Measurements from ENCODE around the gene RHOT2. TPM values are rescaled to one million over a fixed set of nuclear protein-coding genes. Genes with fewer than 3 reads are reported as not detected.

RHOT2 gene
- total and polyA plus RNA-seq, 3 donors from 2014 or later = 77.7 to 176 (median 157) TPM

- Histone ChIP-seq H3K27ac (no peak overlapping the region), H3K27me3 (no peaks in the 10 kb centered on the region), H3K9me3 (no peaks in the 10 kb centered on the region), H3K36me3 (ENCODE audit: low read depth, missing control alignments) (no peaks in the 10 kb centered on the region), H3K4me3 (no peak overlapping the region), H3K4me1 (peaks cover 40% of the 10 kb centered on the region)
- 81 to 86% methylated on average over 18 to 33 of the region's 36 CpGs for WGBS, 2 donors
- DNase-seq = no peak
- no peak for TF ChIP-seq CTCF (IDR thresholded peaks at IDR 0.05)
- no peak for TF ChIP-seq POLR2A (IDR thresholded peaks at IDR 0.05)
- intact Hi-C loops (cut with DNase I; ENCODE audit: low total_unique reads) = loop anchor here (2.0 kb wide), 1 partner anchor 58 kb away; the partner anchor contains the start of gene CIAO3
Measured at GRCh38 chr16:682493-683395, 14.8 kb downstream of the RHOT2 start.

DNA sequence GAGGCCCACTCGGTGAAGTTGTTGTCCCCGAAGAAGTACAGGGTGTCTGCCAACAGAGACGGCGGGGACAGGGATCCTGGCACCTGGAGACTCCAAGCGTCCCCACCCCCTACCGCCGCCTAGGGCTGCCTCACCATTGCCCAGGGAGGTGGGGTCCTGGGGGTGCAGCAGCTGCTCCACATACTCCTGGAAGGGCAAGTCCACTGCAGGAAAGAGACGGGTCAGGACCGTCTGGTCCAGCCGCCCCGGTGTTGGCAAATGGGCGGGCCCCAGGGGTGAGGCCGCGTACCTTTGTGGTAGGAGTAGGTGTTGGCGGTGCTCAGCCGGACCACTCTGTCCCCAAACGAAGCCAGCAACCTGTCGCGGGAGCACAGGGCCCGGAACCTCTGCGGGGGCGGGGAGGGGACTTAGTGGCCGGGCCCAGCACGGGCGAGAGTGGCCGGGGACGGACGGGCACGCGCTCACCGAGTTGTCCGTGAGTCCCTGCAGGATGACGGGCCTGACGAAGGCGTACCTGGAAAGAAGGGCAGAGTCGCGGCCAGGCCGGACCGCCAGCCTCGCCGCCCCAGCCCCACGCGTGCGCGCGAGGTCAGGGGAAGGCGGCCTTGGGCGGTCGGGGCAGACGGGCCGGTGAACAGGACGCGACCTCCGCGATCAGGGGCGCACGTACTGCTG is 15.6 kb downstream of the RHOT2 start:
- H3K4me3 ChIP-seq = peak overlapping the region; percentile 51 to 56
- DNase-seq = no peak
- no peaks in the 10 kb centered on the region for H3K9me3 ChIP-seq
- no peaks in the 10 kb centered on the region for H3K36me3 ChIP-seq (ENCODE audit: low read depth, missing control alignments)
- peak overlapping the region; percentile 45 to 79 for H3K27ac ChIP-seq
- TF ChIP-seq POLR2A (IDR thresholded peaks at IDR 0.05) (no peak), CTCF (IDR thresholded peaks at IDR 0.05) (no peak)
- peaks cover 40% of the 10 kb centered on the region for H3K4me1 ChIP-seq
- intact Hi-C loops (cut with DNase I; ENCODE audit: low total_unique reads) = loop anchor here (2.0 kb wide), 1 partner anchor 57 kb away; the partner anchor contains the start of gene CIAO3
- 11 to 20% methylated on average over 7 to 42 of the region's 57 CpGs for WGBS, 2 donors
- no peaks in the 10 kb centered on the region for H3K27me3 ChIP-seq

- Histone ChIP-seq H3K27me3 (no peaks in the 10 kb centered on the region), H3K4me3 (peak within 1 kb of the TSS; percentile 51 to 56), H3K9me3 (no peaks in the 10 kb centered on the region), H3K27ac (peak within 1 kb of the TSS; percentile 45 to 79), H3K4me1 (peaks cover 37% of the 10 kb centered on the region), H3K36me3 (ENCODE audit: low read depth, missing control alignments) (no peaks in the 10 kb centered on the region)
- TF ChIP-seq CTCF (IDR thresholded peaks at IDR 0.05) = no peak
- no peak for TF ChIP-seq POLR2A (IDR thresholded peaks at IDR 0.05)
- peak; percentile 97 for DNase-seq
- intact Hi-C loops (cut with DNase I; ENCODE audit: low total_unique reads) = no loop called here
- WGBS, 2 donors = 1% methylated on average over 37 of the region's 91 CpGs; no CpG with 5 or more reads in 1 of the 2 donors
Measured at GRCh38 chr16:684071-684794, 16.3 kb downstream of the RHOT2 start, which contains the start of gene JMJD8. TSS of gene JMJD8 (minus strand) at chr16:684334. CDS start at chr16:684319, 15 bp downstream.

GRCh38 chr16:684961-685696 is 17.2 kb downstream of the RHOT2 start:
- Histone ChIP-seq H3K4me1 (peaks cover 40% of the 10 kb centered on the region), H3K9me3 (no peaks in the 10 kb centered on the region), H3K4me3 (peak overlapping the region; percentile 51 to 56), H3K27me3 (no peaks in the 10 kb centered on the region), H3K27ac (peak overlapping the region in 1 of 2 donors; percentile 79), H3K36me3 (ENCODE audit: low read depth, missing control alignments) (no peaks in the 10 kb centered on the region)
- TF ChIP-seq POLR2A (IDR thresholded peaks at IDR 0.05) (no peak), CTCF (IDR thresholded peaks at IDR 0.05) (no peak)
- no peak for DNase-seq
- intact Hi-C loops (cut with DNase I; ENCODE audit: low total_unique reads) = no loop called here
- WGBS, 2 donors = 59 to 76% methylated on average over 31 to 60 of the region's 61 CpGs

Data from testis (tissue), 3 donors.